Mucosa of rectum (tissue), 2 donors: ENCODE data around the gene GPR137B.

Experiments
- H3K27ac ChIP-seq, 2 donors: one replicate each; pipeline ENCODE4 v1.7.0; 2013; ENCODE audit warnings: inconsistent platforms in 2 of 2, low read depth in 2 of 2, low read length in 2 of 2
- H3K27me3 ChIP-seq, 2 donors: one replicate each; pipeline ENCODE4 v1.7.0; 2013; ENCODE audit warnings: low read length in 2 of 2; ENCODE audit not compliant: control insufficient read depth in 2 of 2, insufficient read depth in 2 of 2
- H3K36me3 ChIP-seq, 2 donors: one replicate each; pipeline ENCODE4 v1.7.0; 2013; ENCODE audit warnings: low read length in 2 of 2; ENCODE audit not compliant: control insufficient read depth in 2 of 2, insufficient read depth in 2 of 2
- H3K4me1 ChIP-seq, 2 donors: one replicate each; pipeline ENCODE4 v1.7.0; 2013; ENCODE audit warnings: low read length in 2 of 2, mild to moderate bottlenecking in 1 of 2; ENCODE audit not compliant: control insufficient read depth in 2 of 2, insufficient read depth in 2 of 2
- H3K4me3 ChIP-seq, 2 donors: one replicate each; pipeline ENCODE4 v1.7.0; 2013; ENCODE audit warnings: low read length in 2 of 2
- H3K9ac ChIP-seq, 2 donors: one replicate each; pipeline ENCODE4 v1.7.0; 2013; ENCODE audit warnings: low read length in 2 of 2, low read depth in 1 of 2, mild to moderate bottlenecking in 1 of 2
- H3K9me3 ChIP-seq, 2 donors: one replicate each; pipeline ENCODE4 v1.7.0; 2013; ENCODE audit warnings: low read length in 2 of 2; ENCODE audit not compliant: control insufficient read depth in 2 of 2
- donor health status: healthy.
- donor health status: Normal muscosa, but diverticular disease.

GPR137B gene

DNA sequence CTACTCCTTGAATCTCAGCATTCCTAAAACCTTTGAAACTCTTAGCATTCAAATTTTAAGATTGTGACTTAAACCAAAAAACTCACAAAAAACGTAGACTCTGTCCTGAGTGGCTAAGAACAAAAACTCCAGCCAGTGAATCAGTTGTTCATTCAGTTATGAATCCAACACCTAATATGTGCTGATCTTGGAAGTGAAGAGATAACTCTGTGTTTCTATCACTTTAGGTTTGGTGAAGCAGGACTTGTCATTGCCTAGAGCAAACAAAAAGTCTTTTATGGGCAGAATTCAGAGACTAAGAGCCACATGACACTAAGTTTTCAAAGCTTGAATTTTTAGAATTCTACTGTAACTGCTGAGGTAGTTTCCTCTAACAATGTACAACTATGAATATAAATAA, 10.4 kb upstream of the GPR137B start:
- H3K27me3 ChIP-seq = no peaks in the 10 kb centered on the region
- H3K4me3 ChIP-seq = no peak overlapping the region
- H3K9ac ChIP-seq = no peak overlapping the region
- H3K9me3 ChIP-seq = no peaks in the 10 kb centered on the region
- no peaks in the 10 kb centered on the region for H3K36me3 ChIP-seq
- H3K4me1 ChIP-seq = no peaks in the 10 kb centered on the region
- H3K27ac ChIP-seq = no peak overlapping the region

DNA sequence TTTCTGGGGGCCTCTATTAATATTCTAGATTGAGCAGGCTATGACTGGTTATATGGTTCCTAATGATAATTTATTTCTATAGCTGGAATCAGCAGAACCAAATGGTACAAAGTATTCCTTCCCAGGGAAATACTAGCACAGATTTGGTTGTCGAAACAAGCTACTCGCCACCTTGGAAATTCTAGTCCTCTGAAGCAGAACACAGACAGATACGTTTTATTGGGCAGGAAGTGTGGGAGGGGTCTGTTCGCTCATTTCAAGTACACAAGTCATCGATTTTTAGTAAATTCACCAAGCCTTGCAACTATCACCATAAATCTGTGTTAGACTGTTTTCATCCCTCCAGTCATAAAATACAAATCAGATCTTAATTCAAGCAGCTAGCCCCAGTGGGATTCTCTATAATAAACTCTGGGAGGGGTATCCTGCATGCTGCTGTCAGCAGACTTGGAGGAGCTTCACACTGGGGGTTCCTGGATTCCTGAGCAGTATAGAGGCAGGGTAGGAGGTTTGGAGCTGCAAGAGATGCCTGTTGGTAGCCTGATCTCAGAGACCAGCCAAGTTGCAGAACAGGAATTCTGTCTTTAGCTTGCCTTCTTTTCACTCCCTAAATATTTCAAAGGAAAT, 9.8 kb upstream of the GPR137B start:
- Histone ChIP-seq H3K27ac (no peak overlapping the region), H3K9ac (no peak overlapping the region)

DNA sequence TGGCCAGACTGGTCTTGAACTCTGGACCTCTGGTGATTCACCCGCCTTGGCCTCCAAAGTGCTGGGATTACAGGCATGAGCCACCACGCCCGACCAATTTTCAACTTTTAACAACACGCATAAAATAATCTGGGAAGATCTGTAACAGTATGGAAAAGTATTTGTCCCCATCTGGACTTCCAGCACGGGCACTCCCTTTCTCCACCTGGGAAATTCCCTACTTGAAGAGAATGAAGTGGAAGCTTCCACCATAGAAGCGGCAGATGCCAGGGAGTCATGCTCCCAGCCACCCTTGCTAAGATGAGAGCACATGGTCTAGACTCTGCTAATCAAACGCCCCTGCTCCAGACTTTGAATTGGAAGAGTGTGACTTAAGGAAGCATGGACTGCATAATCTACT, 9.0 kb upstream of the GPR137B start:
- Histone ChIP-seq H3K4me3 (no peak overlapping the region), H3K9me3 (no peaks in the 10 kb centered on the region), H3K4me1 (no peaks in the 10 kb centered on the region), H3K36me3 (no peaks in the 10 kb centered on the region), H3K27ac (no peak overlapping the region), H3K9ac (no peak overlapping the region), H3K27me3 (peaks cover 0 to 2% of the 10 kb centered on the region in 2 donors)

More for the DNA sequence above, 9.8 kb upstream of the GPR137B start:
- H3K36me3 ChIP-seq = no peaks in the 10 kb centered on the region
- no peak overlapping the region for H3K4me3 ChIP-seq
- H3K9me3 ChIP-seq = no peaks in the 10 kb centered on the region
- H3K4me1 ChIP-seq = no peaks in the 10 kb centered on the region
- no peaks in the 10 kb centered on the region for H3K27me3 ChIP-seq

DNA sequence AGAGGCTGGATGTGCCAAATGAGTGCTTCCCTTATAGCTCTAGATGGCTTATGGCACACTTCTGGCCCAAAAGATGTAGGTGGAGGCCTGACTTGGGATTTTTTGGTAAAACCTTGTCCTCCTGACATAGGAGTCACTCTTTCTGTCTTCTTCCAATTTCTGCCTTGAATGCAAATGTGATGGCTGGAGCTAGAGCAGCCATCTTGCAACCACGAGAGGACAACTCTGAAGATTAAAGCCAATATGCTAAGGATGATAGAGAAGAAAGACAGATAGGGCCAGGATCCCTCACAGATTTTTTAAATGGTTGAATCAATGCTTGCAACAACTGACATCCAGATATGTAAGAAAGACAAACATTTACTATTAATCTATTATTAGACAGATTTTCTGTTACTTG, 8.5 kb upstream of the GPR137B start:
- H3K4me1 ChIP-seq = no peaks in the 10 kb centered on the region
- H3K27ac ChIP-seq = no peak overlapping the region
- H3K4me3 ChIP-seq = no peak overlapping the region
- no peak overlapping the region for H3K9ac ChIP-seq
- H3K9me3 ChIP-seq = no peaks in the 10 kb centered on the region
- peaks cover 0 to 2% of the 10 kb centered on the region in 2 donors for H3K27me3 ChIP-seq
- H3K36me3 ChIP-seq = no peaks in the 10 kb centered on the region

DNA sequence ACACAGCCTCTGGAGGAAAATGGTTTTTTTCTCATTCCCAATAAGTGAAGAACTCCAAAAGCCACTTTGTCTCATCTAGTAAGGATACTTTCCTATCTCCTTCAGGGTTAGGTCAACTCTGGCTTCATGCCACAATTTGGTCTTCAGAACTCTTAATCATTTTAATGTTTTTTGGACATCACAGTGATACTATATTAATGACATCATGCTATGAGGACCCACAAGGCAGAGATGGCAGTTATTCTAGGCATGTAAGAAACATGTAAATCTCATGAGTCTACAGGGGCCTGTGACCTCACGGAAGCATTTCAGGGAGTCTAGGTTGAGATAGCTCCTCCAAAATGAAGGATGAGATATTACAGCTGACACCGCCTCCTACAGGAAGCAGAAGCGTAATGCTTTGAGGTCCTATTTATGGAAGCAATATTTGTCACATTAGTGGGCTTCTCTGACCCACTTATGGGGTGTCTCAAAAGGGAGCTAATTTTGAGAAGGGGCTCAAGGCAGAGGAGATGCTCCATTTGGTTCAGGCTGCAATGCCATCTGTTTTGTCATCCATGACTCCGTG, 5.0 kb upstream of the GPR137B start:
- no peaks in the 10 kb centered on the region for H3K9me3 ChIP-seq
- no peak overlapping the region for H3K9ac ChIP-seq
- no peaks in the 10 kb centered on the region for H3K36me3 ChIP-seq
- peaks cover 4 to 6% of the 10 kb centered on the region in 2 donors for H3K4me1 ChIP-seq
- no peak overlapping the region for H3K27ac ChIP-seq
- H3K4me3 ChIP-seq = no peak overlapping the region
- H3K27me3 ChIP-seq = peaks cover 14 to 17% of the 10 kb centered on the region in 2 donors

DNA sequence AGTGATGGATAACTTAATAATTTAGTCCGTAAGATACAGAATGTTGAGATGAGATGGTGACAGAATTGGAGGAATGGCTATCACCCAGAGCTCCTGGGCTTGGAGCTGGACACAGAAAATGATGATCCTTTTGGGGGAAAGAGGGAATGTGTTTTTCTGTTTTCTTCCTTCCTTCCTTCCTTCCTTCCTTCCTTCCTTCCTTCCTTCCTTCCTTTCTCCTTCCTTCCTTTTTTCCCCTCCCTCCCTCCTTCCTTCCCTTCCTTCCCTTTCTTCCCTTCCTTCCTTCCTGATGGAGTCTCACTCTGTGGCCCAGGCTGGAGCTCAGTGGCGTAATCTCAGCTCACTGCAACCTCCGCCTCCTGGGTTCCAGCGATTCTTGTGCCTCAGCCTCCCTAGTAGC, 2.8 kb upstream of the GPR137B start:
- H3K36me3 ChIP-seq = no peaks in the 10 kb centered on the region
- no peak overlapping the region for H3K9ac ChIP-seq
- peaks cover 14 to 20% of the 10 kb centered on the region in 2 donors for H3K27me3 ChIP-seq
- H3K4me1 ChIP-seq = peaks cover 6 to 7% of the 10 kb centered on the region in 2 donors
- H3K9me3 ChIP-seq = no peaks in the 10 kb centered on the region
- no peak overlapping the region for H3K27ac ChIP-seq
- no peak overlapping the region for H3K4me3 ChIP-seq

DNA sequence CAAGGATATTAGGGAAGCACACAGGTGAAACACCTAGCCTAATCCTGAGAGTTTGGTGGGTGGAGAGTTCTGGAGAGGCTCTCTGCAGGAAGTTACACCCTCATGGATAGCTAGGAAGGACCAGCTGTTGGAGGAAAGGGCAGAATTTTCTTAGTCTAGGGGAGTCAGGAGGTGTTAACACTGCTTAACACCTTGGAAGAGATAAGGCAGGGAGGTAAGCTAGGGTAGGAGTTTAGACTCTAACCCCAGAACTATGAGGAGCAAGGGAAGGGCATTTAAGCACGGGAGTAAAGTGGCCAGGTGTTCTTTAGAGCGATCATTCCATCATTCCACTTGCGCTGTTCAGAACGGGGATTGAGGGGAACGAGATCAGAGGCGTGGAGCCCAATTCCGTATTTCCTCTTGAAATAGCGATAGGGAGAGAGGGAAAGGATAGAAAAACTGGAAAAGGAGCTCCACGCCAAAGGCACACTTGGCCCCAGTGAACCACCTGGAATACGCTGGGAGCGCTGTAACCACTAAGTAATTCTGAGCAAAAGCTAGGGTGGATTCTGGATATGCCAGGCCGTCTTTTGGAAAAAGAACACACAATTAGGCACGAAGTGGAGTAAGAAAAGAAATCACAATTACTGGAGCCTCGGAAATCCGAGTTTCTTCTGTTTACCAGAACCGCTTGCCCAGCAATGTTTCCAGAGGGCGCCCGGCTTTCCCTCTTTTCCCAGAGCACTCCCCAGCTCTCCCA, 1.5 kb upstream of the GPR137B start:
- Histone ChIP-seq H3K9ac (peak overlapping the region in 1 of 2 donors; percentile 26), H3K4me1 (peaks cover 6 to 7% of the 10 kb centered on the region in 2 donors), H3K9me3 (no peaks in the 10 kb centered on the region), H3K27me3 (peaks cover 14 to 20% of the 10 kb centered on the region in 2 donors), H3K36me3 (no peaks in the 10 kb centered on the region), H3K27ac (no peak overlapping the region), H3K4me3 (peak overlapping the region; percentile 43 to 69)

DNA sequence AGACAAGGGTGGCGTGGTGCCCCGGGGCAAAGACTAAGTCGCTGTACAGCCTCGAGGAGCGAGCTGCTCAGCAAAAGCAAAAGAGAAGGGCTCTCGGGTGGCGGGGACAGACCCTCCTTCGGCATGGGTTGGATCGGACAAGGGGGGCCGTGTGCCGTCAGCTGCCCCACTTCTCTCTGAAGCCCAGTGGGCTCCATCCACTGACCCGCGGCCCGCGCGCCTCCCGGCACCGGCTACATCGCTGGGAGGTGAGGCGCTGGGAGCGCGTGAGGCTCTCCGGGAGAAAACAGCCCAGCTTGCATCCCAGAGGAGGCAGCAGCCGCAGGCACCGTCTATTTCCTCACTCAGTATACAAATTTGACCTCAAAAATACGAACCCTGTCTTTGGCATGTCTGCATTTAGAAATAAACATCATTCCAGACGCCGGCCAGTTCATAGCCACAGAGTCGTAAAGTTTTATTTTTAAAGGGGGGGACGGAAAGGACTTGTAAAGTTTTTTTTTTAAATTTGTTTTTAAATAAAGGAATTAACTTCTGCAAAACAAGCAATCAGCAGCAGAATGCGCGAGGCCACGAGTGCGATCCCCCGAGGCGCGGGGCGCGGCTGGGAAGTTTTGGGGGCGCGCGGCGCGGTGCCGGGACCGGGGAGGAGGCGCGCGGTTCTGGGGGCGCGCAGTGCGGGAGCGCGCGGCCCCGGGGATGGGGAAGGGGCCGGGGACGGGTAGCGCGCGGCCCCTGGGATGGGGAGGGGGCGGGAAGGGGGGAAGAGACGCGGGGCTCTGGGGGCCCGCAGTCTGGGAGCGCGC, 689 bp upstream of the GPR137B start:
- Histone ChIP-seq H3K9ac (peak overlapping the region in 1 of 2 donors; percentile 26), H3K27ac (no peak overlapping the region), H3K36me3 (no peaks in the 10 kb centered on the region), H3K4me1 (peaks cover 6 to 7% of the 10 kb centered on the region in 2 donors), H3K27me3 (peaks cover 14 to 20% of the 10 kb centered on the region in 2 donors), H3K4me3 (peak overlapping the region; percentile 43 to 69), H3K9me3 (no peaks in the 10 kb centered on the region)

DNA sequence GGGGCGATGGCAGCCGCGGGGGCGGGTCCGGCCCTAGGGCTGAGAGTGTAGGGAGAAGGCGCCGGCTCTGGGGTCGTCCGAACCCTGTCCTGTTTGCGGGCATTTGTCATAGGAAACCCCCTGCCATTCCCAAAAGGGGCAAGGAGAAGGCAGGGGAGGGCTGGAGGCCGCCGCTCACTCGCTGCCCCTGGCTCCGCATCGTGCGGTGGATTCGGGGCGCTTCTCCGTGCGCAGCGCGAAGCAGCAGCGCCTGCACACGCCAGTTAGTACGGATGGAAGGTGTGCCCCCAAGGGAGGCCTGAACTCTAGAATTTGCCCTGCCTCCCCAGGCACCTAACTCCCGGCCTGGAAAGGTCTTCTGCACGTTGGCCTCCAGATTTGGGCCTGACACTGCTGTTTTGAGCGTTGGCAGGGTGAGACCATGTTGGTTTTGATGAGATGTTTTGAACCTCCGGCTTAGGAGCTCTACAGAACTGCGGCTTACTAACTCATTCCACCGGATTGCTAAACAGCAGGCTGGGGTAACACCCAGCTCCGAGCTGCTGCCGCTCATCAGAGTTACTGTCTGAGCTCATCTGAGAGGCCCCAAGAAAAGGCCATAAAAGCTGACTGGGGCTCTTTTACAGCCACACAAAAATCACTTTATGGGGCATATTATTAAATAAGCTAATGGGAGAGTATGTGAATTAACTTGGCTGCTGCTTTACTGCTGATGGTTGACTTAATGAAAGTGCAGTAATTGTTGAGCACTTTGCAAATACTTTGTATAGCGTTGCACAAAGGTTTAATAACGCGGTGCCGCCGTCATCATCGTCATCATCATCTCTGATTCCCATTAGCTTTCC, 987 bp downstream of the GPR137B start:
- H3K9ac ChIP-seq = peak overlapping the region; percentile 72 to 79
- peak overlapping the region; percentile 72 to 86 for H3K4me3 ChIP-seq
- peaks cover 14 to 17% of the 10 kb centered on the region in 2 donors for H3K27me3 ChIP-seq
- H3K36me3 ChIP-seq = no peaks in the 10 kb centered on the region
- H3K4me1 ChIP-seq = peaks cover 6 to 14% of the 10 kb centered on the region in 2 donors
- no peaks in the 10 kb centered on the region for H3K9me3 ChIP-seq
- peak overlapping the region; percentile 46 to 48 for H3K27ac ChIP-seq
